Measurements from ENCODE around the gene EVPLL.

- TF ChIP-seq CSRNP3 (CRISPR knock-in tag; IDR thresholded peaks at IDR 0.05), result no peak
- no peak for TF ChIP-seq CSDC2 (CRISPR knock-in tag; IDR thresholded peaks at IDR 0.05)
- no peak for TF ChIP-seq ZC3H10 (CRISPR knock-in tag; IDR thresholded peaks at IDR 0.05)
- no peak for TF ChIP-seq RARB (CRISPR knock-in tag; IDR thresholded peaks at IDR 0.05)
- no peak for TF ChIP-seq TOX (CRISPR knock-in tag; IDR thresholded peaks at IDR 0.05; ENCODE audit: borderline replicate concordance)
These were observed 44.6 kb upstream of the EVPLL start for GRCh38 chr17:18332909-18333489.
